OCI-LY7 (cell line): ENCODE measurements around the gene DNAH17.

ENCODE experiments used
- CTCF ChIP-seq: fragments of 200-600 bp; sonication (generic); conservative IDR thresholded peaks from 2 replicates; pipeline ENCODE4 v1.5.1; 2014; ENCODE audit warnings: mild to moderate bottlenecking, antibody characterized with exemption, low read length, moderate library complexity, mixed read lengths
- EZH2phosphoT487 ChIP-seq: fragments of 200-600 bp; sonication (generic); IDR thresholded peaks from 2 replicates; pipeline ENCODE4 v1.6.1; 2018; ENCODE audit warnings: low read depth, borderline replicate concordance, mild to moderate bottlenecking, mixed run types, antibody characterized with exemption, low read length, moderate library complexity, mixed read lengths

DNA sequence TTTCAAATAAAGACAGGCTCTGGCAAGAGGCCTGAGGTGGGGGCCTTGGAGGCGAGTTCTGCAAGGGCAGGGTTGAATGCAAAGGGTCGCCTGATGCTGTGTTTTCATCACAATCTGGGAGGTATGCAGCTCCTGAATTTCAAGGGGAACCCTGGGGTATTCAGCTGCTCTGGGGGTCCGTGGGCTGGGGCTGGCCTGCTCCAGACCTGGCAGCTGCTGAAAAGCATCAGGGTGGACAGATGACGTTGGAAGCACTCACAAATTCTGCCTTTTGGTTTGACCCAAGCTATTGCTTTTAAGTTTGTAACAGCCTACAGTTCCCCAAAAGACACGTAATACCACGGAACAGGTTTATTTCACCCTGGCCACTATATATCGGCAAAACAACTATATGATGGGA lies 1.3 kb downstream of the DNAH17 start:
- TF ChIP-seq CTCF (no peak), EZH2phosphoT487 (no peak)
